ENCODE data around the gene FHIT.

The FHIT gene

DNA sequence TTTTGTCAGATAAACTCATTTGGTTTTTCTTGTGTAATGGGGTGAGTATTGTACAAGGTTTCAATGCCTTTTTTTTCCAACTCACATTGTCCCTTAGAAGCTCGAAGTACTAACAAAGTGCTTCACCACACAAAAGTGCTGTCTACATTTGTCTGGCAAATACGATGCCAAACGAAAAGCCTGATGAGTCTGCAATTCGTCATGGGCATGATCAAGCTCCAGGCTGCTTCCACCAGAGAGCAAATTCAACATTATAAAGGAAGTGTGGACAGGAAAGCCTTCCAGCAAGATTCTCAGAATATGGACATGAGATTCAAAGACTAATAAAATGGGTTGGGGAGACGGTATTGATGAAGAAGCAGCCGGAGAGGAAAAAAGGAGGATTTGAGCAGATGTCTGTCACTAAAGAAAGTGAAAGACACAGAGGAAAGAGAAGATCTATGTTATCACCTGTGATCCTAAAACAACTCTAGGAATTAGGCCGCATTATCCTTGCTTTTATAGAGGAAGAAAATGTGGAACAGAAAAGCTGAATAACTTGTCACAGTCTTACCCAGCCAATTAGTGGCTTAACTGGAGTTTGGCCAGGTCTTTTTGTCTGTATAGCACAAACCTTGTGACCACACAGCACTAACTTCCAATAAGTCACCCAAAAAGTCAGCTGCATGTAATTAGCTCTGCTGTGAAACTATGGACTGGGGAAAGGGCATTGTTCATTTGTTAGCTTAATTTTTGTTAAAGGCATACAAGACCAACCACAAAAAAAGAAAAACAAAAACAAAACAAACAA is 494.8 kb downstream of the FHIT start:
- TF ChIP-seq, protein P1, sequence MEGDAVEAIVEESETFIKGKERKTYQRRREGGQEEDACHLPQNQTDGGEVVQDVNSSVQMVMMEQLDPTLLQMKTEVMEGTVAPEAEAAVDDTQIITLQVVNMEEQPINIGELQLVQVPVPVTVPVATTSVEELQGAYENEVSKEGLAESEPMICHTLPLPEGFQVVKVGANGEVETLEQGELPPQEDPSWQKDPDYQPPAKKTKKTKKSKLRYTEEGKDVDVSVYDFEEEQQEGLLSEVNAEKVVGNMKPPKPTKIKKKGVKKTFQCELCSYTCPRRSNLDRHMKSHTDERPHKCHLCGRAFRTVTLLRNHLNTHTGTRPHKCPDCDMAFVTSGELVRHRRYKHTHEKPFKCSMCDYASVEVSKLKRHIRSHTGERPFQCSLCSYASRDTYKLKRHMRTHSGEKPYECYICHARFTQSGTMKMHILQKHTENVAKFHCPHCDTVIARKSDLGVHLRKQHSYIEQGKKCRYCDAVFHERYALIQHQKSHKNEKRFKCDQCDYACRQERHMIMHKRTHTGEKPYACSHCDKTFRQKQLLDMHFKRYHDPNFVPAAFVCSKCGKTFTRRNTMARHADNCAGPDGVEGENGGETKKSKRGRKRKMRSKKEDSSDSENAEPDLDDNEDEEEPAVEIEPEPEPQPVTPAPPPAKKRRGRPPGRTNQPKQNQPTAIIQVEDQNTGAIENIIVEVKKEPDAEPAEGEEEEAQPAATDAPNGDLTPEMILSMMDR (IDR thresholded peaks at IDR 0.05; ENCODE audit: borderline replicate concordance, insufficient read depth, low read depth, low read length), result no peak
- H3K4me3 ChIP-seq (ENCODE audit: low read depth, low read length), result no peak overlapping the region

DNA sequence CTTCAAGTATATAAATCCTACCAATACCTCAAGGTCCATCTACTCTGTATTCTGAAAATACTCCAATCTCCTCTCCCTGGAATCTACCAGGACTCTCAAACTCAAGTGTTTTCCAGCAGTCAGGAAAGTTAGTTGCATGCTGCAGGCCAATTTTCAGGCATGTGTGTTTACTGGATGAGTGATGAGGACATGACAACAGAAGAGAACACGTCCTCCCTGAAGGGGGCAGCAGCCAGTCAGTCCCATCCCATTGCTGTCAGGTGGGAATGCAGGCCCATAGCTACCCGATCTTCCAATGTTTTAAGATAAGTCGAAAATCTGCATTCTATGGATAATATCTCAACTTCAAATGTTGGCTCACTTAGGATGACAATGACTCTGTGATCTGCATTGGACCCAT is 496.2 kb downstream of the FHIT start:
- TF ChIP-seq, protein P1 (IDR thresholded peaks at IDR 0.05; ENCODE audit: borderline replicate concordance, insufficient read depth, low read depth, low read length), result peak; percentile 33; the same call in 1 of the 2 replicates
- no peak overlapping the region for H3K4me3 ChIP-seq (ENCODE audit: low read depth, low read length)

DNA sequence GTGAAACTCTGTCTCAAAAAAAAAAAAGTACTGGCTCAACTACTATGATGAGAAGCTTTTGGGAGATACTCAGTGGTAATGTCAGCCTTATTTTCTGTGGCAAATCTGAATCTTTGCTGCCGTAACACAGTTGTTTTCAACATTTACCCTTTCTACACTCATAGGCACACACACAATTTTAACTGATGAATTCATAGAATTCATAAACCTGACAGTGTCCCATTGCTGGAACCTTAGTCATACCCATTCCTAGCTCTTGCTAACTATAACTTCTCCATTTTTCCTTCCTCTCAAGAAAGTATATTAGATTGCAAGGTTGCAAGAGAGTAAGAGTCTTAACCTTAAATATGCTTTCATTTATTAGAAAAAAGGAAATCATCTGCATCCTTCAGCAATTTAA is 496.6 kb downstream of the FHIT start:
- H3K4me3 ChIP-seq (ENCODE audit: low read depth, low read length), result no peak overlapping the region
- TF ChIP-seq, protein P1 (IDR thresholded peaks at IDR 0.05; ENCODE audit: borderline replicate concordance, insufficient read depth, low read depth, low read length), result no peak

DNA sequence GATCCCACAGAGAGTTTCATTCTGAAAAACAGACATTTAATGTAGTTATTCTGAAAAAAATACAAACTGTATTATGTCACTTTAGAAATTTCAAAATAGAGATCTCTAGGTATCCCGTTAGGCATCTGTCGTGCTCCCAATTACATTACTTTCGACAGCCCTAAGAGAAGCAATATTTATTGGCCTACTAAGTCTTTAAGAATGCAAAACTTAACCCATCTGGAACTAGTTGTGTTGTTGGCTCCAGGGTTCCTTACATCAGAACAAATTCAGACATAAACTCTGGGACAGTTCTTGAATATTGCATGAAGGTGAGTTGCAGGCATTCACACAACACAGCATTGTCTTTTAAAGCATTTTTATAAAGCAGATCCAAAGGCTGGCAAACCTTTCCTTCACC is 498.4 kb downstream of the FHIT start:
- no peak overlapping the region for H3K4me3 ChIP-seq (ENCODE audit: low read depth, low read length)
- TF ChIP-seq, protein P1 (IDR thresholded peaks at IDR 0.05; ENCODE audit: borderline replicate concordance, insufficient read depth, low read depth, low read length), result no peak

DNA sequence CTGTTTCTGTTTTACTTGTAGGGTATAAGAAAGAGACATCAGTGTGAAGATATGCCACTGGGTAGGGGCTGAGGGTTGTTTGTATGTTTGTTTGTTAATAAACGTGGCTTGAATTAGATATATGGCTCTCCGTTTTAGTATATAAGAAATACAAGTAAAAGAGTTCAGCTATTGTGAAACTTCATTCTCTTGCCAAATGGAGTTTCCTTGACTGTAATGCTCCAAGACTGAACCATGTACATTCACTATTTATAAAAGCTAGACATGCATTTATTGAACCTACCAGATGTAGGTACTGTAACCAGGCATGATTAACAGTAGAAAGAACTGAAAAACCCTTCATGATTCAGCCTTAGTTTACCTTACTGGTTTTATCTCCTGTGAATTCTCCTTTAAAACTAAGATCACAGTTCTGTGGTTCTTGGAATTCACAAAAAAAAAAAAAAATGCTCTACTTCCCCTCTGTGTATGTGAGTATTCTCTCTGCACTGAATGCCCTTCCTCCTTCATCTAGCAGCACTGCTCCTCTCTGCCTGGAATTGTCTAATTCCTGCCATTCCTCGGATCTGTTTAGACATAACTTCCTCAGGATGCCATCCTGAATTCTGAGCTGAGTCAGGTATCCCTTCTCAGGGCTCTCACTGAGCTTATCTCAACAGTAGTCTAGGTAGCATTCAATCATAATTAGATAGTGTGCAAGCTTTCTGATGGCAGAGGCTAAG is 504.4 kb downstream of the FHIT start:
- TF ChIP-seq, protein P1 (IDR thresholded peaks at IDR 0.05; ENCODE audit: borderline replicate concordance, insufficient read depth, low read depth, low read length), result no peak

DNA sequence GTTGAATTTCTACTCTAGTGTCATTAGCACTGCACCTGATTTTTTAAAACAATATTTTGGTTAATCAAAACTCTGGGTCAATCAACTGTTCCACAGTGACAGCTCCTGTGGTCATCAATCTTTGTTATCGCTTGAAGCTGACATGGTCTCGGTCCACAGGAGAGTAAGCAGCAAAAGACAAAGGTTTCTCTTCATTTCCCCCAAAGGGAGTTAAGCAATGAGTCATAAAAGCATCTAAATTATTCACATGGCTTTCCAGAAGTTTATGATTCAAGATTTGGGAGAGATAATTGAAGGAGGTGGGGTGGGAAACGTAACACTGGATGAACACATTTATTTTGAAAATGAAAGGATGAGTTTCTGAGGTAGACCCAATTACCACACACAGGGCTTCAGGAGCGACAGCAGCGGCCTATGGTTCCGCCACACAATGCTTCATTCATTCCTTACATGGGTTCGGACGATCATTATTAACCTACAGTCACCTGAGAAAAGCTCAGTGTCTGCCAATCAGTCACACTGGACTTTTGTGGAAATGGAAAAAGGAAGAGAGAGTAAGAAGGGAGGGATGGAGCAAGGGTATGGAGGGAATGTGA is 505.1 kb downstream of the FHIT start:
- TF ChIP-seq, protein P1 (IDR thresholded peaks at IDR 0.05; ENCODE audit: borderline replicate concordance, insufficient read depth, low read depth, low read length), result no peak

More for the DNA sequence above, 504.4 kb downstream of the FHIT start:
- H3K4me3 ChIP-seq (ENCODE audit: low read depth, low read length), result no peak overlapping the region

More for the DNA sequence above, 505.1 kb downstream of the FHIT start:
- no peak overlapping the region for H3K4me3 ChIP-seq (ENCODE audit: low read depth, low read length)
